GM21737 (cell line): Measurements from ENCODE around the gene HIVEP3.

Experiments used
- ATAC-seq: cut with Tn5 transposase; IDR thresholded peaks from one replicate; pipeline ENCODE4 v1.9.1; 2021; ENCODE audit warnings: mild to moderate bottlenecking, moderate library complexity; ENCODE audit not compliant: unreplicated experiment

Gene HIVEP3

DNA sequence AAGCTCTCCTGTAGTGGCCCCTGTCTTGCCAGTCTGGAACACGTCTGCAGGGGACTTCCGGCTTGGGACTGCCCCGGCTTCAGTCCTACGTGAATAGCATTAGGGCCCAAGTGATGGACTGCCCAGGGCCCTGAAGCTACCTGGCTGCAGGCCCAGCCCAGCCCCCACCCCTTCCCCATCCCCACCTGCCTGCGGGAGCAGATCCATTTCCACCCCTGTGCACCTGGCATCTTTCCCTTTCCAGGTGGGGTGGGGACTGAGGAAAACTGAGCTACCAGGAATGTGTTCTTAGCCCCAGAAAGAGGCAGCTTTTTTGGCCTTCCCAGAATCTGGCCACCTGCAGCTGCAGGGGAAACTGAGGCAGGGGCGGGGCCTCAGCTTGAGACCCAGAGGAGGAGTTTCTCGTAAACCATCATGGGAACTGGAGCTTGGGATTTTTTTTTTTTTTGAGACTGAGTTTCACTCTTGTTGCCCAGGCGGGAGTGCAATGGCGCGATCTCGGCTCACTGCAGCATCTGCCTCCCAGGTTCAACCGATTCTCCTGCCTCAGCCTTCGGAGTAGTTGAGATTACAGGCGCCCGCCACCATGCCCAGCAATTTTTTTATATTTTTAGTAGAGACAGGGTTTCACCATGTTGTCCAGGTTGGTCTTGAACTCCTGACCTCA lies 437.5 kb downstream of the HIVEP3 start:
- no peak for ATAC-seq

DNA sequence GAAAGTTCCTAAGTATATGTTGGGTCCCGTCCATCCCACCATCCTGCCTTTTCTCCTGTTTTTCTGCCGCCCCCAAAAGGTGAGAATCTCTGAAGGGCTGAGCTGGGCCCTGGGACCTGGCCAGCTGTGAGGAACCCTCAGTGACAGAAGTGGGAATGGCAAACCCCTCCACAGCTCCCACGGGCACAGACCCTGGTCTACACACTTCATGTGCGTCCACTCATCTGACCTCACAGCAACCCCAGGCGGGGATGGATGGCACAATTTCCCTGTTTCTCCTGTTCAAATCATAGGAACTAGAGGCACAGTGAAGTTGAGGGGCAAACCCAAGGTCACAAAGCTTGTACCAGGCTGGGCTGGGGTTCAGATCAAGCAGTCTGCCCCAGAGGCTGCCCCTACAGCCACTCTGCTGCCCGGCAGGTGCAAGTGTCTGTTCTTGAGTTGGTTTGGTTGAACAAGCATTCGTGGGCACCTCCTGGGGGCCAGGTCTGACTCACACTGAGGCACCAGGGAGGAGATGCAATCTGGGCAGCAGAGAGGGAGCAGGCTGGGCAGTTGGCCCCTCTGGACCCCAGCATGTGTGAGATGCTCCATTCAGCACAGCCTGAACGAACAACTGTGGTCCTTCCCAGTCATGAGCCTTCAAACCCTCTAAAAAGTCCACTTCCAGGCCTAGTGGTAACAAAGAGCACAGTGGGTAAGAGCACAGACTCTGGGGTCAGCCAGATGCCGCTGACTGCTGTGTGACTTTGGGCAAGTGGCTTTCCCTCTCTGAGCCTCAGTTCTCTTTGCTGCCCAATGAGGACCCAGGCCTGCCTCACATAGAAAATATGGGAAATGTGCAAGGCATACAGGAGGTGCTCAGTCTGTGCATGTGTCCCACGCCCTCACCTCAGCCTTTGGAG lies 438.3 kb downstream of the HIVEP3 start:
- no peak for ATAC-seq

DNA sequence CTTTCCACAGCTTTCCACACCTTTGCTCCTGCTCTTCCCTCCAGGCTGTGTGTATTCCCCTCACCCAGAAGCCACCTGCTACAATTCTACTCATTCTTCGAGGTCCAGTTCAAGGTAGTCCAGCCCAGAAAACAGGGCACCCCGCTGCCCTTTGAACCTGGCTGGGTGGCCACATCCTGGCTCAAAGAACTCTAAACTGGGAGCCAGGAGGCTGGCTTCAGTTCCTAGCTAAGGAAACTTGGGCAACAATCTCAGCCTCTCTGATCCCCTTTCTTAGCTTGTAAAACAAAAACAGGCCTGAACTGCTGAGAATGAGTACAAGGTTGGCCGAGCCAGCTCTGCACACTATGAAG lies 438.9 kb downstream of the HIVEP3 start:
- no peak for ATAC-seq

DNA sequence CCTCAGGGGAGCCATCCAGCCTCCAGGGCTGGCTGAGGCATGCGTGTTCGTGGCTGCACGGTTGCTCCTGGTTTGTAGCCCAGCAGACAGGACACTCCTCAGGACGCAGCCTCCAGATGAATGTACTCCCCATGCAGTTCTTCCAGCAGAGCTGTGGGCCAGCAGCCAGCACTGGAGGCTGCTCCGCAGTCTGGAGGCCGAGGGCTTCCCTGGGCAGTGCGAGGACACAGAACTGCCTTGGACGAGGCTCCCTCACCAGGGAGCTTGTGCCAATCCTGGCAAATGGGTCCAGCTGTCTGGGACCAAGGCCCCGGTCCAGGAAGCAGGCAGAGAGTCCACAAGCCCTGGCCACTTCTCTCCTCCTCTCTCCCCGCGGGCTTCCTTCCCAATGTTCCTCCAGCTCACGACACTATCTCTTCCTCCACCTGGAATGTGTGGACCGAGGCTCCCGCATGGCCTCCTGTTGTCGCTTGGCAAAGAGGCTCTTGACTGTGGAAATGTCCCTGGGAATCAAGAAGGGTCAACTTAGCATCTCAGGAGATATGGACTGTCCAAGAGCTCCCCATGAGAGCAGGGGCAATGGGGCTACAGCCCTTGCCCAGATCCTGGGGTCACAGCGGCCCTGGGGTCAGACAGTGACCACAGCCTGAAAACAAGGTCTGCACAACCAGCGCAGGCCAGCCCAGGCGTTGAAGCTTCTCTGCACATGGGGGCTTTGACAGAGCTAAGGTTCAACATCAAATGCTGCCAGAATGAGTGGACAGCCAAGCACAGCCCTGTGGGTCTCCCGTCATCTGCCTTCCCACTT lies 439.5 kb downstream of the HIVEP3 start:
- ATAC-seq = no peak

DNA sequence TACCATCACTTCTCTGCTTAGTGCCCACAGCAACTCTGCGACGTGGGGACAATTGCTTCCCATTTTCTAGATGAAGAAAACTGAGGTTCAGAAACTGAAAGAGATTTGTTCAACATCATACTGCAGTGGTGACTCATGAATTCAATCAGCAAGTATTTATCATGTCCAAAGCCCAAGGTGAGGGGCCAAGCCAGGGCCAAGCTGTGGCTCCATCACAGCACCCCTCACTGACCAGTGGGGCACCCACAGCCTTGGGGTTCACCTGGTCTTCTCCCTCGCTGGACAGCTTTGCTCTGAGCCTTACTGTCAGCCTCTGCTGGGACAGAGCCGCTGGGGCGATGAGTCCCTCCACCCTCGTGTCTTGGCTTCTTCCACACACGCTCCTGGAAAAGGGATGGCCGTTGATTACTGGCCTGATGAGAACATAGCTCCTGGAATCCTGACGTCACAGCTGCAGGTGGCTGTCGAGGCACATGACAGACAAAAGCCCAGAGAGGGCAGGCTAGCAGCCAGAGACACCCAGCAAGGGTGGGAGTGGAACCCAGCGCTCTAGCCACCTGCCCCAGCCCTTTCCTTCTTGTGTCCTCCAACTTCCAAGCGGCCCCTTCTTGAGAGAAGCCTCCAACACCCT lies 440.5 kb downstream of the HIVEP3 start:
- no peak for ATAC-seq

DNA sequence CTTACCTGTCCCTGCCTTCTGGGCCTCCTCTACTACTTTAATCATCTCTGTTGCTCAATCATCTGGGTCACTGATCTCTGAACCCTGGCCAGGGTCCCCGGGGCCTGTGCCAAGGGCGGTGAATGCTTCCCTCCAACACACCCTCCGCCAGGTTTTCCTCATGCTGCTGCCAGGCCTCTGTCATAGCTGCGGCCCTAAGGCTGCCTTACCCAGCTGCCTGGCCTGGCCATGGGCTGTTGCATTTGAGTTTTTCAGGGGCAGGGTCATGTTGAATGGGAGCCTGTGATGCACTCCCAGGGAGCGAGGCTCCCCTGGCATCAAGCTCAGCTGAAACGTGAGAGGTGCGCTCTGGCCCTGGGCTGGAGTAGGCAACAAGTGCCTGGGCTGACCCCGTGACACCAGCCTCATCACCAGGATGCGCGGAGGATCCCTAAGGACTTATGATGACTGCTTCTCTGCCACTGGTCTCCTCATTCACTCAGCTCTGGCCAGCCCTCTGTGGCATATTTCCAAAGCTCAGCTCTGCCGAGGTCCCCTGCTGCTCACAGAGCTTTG lies 441.8 kb downstream of the HIVEP3 start:
- no peak for ATAC-seq

DNA sequence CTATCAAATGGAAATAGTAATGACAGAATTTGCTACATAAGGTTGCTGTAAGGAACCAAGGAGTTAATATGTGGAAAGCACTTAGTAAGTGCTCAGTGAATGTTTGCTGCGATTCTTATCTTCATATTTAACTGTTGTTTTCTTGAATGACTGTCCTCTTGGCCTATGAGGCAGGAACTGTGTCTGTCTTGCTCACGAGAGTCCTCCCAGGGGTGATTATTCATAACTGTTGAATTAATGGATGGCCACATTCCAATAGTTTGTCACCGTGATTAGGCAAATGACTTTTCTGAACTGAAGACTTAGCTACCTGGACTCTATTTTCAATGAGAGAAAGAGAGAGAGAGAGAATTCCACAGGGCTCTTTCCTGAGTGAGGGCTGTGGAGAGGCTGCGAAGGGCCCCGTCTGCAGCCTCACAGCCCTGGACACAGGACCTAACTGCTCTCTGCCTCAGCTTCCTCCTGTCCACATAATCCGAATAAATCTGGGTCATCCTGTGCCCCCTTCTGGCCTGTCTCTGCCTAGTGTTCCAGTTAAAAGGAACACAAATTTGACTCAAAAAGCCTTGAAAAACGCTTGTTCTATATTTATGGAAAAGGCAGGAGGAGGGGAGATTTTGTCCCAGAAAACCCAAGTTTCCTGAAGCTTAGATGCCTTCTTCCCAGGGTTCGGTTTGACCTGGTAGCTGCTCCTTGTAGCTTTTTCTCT lies 442.7 kb downstream of the HIVEP3 start:
- ATAC-seq = no peak

DNA sequence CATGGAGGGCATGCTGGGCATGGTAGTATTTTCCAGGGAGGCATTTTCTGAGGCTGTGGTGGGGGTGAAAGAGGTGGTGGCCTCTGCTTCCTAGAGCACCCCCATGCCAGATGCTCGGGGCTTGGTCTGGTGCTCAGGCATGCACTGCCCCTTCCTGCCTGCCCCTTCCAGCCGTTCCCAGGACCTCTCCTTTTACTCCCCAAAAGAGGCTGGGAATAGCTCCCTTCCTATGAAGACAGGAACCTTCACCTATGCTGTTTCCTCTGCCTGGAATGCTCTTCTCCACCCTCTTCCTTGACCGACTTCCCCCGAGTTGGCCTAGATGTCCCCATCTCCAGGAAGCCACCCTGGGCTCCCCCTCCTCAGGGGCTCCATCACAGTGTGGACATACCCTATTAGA lies 443.4 kb downstream of the HIVEP3 start:
- no peak for ATAC-seq

DNA sequence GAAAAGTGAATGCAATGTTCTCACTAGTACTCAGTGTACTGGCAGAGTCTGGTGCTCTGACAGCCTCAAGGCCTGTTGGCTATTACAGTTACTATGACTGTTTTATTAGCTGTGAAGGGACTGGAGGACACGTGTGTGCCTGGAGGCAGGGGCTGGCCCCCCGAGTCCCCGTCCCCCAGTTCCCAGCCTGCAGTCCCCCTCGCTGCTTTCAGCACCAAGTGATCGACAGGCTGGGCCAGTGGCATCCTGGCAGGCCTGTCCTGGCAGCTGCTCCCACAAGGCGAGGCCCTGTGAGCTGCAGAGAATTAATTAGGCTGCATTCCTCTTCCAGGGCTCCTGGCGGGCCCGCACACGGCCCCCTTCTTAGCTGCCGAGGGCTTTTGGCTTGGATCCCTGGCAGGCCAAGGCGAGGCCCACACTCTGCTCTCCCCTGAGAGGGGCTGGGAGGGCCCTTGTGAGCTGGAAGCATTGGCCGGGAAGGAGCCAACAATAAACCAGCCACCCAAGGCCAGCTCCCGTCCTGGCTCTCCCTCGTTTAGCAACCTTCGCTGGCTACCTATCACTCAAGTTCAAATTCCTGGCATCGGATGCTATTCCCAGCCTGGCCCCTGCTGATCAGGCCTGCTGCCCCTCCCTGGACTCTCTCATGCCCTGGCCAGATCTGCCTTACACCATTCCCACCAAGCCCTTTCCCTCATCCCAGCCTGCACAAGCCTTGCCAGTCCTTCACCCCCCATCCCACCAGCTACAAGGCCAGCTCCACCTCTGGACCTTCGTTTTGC lies 444.0 kb downstream of the HIVEP3 start:
- no peak for ATAC-seq

DNA sequence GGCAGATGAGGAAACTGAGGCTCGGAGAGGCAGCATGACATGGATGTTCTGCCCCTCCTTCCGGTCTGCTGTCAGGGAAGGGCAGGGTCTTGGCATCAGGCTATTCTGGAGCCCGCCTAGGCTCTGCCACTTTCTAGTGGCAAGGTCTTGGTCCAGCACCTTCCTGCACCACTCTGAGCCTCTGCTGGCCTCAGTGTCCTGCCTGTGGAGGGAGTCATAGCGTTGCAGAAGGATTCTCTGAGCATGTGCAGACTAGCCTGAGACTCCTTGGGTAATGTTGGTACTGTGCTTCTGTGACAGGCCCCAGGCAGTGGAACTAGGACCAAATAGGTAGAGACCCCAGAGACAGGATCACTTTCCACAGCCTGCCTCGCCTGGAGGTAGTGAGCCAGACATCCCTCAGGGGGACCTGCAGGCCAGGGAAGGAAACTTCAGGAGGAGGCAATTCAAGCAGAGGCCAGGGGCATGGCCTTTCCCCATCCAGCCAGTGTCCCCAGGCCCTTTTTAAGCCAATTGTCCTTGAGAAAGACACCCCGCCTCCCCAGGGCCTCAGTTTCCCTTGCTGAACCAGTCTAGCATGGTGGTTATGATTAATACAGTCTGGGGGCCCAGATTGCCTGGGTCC lies 444.9 kb downstream of the HIVEP3 start:
- ATAC-seq = no peak

DNA sequence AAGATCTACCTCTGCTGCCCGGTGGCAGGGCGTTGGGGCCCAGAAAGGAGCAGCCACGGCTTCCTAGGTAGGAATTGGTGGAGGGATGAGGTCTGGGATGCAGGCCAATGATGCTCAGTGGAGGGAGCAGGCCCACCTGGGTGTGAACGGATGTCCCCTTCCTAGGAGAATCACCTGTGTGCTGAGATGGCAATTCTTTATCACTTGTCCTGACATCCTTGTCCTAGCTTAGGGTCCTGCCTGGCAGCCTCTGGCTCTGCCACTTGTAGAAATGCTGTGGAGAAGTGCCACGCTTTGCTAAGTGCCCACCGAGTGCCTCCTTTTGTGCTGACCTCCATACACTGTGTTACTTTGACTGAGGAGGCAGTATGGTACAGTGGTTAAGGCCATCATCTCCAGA lies 447.1 kb downstream of the HIVEP3 start:
- ATAC-seq = no peak

DNA sequence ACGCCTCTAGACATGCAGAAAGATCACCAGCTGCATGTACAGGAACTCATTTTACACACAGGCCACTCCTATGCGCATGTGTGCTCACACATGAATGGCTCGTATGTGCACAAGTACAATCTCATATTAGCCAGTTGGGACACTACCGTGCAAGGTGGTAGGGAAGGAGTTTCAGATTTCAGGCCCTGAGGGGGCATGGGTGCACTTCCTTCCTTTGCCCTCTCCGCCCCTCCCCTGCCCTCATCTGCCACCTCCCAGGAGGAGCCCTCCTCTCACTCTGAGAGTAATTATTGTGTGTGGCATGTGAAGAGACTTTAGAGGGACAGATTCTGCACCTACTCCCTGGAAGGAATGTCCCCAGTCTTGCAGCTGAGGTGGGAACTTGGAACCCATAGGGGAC lies 449.0 kb downstream of the HIVEP3 start:
- no peak for ATAC-seq

DNA sequence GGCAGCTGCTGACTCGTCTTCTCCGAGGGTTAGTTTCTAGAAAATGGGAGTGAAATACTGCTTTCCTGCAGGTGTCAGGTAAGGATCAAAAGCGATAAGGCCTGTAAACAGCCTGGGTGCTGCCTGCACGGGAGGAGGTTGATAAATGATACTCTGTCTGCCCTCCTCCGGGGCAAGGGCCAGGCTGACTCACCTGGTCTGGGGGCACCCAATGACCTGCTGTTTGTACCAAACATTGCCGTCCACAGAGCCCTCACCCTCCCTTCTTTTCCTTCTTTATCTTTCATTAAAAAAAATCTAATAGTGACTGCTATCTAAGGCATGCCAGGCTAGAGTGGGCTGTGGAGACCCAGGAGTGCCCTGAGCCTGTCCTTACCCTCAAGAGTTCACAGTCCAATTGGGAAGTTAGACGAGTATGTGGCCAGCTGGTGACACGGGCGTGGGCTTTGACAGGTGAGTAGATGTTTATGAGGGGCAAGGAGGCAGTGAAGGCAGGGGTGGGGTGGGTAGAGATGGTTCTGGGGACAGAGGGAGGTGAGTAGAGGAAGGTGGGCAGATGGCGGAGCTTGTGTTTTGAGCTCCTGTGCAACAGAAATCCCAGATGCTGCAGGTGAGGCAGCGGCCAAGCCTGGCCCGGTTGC lies 450.5 kb downstream of the HIVEP3 start:
- no peak for ATAC-seq

DNA sequence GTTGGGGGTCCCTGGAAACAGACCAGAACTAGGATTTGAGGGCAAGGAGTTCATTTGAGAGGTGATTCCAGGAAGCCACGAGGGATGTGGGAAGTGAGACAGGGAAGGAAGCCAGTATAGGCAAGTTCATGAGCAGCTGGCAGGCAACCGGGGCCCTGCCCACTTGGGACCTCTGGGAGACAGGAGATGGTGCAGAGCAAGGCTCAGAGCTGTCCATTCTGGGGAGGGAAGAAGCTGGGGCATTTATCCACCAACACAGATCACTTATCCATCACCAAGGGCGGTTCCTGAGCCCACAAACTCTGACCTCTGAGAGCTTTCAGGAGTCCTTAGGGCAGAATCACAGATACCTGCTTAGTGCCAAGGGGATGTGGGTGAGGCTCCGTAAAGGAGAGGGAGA lies 451.0 kb downstream of the HIVEP3 start:
- no peak for ATAC-seq

DNA sequence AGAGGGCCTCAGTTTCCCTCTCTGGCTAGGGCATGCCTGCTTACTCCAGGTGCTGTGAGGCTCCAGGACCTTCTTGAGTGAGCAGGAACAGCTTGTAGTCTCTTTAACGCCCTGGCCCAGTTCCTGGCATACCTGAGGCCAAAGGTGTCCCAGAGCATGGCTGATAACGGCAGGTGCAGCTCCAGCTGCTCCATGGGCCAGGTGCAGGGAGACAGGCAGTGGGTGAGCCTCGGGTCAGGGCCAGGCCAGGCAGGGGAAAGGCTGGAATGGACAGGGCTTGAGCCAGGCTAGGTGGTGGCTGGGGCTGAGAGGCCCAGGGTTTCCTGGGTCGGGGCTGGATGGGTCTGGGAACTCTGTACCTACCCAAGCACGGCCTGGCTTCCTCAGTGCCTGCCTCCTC lies 452.6 kb downstream of the HIVEP3 start:
- ATAC-seq = no peak

DNA sequence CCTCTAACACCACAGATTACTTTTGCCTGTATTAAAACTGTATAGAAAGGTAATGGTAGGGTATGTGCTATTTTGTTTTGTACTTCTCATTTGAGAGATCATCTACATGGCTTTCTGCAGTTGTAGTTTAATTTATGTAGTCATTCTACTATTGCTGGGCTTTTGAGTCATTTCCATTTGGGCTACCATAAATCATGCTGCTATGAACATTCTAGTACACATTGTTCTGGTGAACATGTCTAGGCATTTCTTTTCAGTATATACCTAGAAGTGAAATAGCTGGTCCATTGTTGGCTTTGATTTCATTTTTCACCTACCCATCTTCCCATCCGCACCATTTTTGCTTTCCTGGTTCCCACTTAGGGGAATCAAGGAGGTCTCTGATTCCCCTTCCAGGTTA lies 453.0 kb downstream of the HIVEP3 start:
- ATAC-seq = no peak

DNA sequence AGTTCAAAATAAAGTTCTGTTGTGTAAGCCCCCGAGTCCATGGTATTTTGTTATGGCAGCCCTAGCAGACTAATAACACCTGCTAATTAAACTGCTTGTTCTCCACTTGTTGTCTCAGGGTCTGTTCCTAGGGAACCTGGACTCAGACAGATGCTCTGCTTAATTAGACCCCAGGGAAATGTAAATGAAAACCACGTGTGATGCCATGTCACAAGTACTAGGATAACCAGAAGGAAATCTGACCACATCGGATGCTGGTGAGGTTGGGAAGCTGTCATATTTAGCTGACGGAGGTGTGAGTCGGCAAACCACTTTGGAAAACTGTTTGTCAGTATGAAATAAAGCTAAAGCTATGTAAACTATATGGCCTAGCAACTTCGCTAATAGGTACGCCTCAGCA lies 453.8 kb downstream of the HIVEP3 start:
- ATAC-seq = no peak

DNA sequence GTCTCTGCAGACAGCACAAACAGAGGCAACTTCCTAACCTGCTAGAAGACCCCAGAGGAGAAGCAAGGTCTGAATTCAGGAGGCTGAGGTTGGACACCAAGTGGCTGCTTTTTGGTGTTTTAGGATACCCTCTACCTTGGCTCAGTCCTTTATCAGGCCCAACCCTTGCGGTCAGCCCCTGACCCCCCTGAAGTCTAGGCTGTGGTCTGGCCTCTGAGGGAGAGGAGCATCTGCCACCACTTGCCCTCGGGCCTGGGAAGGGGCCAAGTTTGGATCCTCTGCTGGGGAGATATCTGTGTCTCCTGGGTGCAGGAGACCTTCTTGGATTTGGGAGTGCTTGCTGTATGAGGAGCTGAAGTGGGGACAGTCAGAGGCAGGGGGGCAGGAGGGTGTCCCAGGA lies 455.2 kb downstream of the HIVEP3 start:
- no peak for ATAC-seq

DNA sequence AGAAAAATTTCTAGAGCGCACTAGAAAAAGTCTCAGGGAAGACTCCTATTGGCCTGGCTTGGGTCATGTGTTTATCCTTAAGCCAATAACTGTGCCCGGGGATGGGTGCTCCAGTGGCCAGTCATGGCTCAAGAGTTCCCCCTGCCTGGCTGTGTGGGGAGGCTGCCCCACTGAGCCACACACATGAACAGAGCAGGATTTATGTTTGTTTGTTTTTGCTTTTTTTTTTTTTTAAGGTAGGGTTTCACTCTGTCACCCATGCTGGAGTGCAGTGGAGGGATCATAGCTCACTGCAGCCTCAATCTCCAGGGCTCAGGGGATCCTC lies 456.1 kb downstream of the HIVEP3 start:
- no peak for ATAC-seq
